HG03432 (cell line): ENCODE results near the gene HNRNPA0.
"Not testable (repeated sequence)": the region's sequence is repeated elsewhere in the genome, so short reads cannot be mapped to it uniquely, and the experiment has no call there.

Source experiments
- ATAC-seq: cut with Tn5 transposase; IDR thresholded peaks from one replicate; pipeline ENCODE4 v1.9.1; 2021; ENCODE audit warnings: mild to moderate bottlenecking, moderate library complexity; ENCODE audit not compliant: unreplicated experiment

HNRNPA0 gene

DNA sequence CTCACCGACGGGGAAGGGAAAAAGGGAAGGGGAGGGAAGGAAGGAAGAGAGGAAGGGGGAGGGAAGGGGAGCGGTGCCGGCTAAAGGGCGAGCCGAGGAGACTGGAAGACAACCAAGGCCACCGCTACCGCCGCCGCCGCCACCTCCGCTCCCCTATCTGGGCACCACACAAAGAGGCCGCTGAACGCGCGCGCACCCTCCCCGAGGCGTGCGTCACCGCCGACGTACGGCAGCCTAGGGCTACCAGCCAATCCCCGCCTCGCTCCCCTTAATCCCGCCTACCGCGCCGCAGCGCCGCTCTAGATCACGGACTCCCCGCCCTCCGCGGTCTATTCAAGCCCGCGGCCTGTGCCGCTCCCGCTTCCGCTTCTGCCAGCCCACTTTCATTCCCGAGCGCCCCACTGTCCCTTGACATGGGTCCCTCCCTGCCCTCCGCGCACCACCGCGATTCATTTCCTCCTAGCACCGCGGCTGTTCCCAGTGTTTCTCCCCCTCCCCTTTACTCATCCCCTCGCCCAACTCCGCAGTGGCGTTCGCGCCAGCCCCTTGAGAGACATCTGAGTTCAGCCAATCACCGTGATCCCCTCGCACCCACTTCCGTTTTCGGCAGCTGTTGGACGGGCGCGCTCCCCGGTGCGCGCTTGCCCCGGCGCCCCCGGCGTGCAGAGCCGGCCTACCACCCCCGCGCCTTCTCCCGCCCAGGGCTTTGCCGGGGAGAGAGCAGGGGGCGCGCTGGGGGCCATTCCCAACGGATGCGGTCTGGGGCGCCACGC lies at the start of gene HNRNPA0:
Gene HNRNPA0 (minus strand): TSS at position 176 of the 773 bp plus-strand sequence. CDS start 297 bp downstream, outside the sequence.
- peak; percentile 84 for ATAC-seq

DNA sequence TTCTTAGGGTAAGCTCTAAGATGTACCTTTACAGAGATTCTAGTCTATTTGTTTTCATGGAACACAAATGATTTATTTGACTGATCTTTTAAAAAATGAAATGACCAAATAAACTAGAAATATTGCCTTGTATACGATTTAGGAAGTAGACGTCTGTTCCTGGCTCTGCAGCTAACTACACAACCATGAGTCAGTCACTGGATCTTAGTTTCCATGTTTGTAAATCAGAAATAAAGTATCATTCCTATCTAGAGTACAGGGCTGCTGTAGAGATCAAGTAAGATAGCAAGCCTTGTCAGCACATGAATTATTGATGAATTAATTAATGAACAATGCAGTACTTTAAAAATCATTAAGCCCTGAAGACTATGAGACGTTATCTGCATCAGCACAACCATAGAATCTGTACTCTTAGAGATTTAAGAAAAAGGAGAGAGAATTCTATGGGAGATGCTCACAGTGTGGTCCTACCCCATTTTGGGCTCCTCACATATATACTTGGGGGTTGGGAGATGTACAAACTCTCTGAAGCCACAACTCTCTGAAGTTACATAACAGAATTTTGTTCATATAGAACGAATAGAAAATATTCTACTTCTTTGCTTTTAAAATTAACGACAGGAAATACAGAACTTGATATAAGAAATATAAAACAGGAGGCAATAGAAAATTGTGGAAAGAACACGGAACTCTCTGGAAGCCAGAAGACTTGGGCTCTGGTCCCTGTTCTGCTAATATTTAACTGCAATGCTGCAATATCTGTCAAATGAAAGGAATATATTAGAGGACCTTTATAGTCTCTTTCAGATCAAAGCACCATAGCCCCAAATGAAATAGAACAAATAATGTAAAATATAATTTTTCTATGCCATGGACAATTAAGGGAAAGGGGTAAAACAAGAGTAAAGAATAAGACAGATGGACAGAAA lies 48.4 kb upstream of the HNRNPA0 start:
- ATAC-seq, result no peak

DNA sequence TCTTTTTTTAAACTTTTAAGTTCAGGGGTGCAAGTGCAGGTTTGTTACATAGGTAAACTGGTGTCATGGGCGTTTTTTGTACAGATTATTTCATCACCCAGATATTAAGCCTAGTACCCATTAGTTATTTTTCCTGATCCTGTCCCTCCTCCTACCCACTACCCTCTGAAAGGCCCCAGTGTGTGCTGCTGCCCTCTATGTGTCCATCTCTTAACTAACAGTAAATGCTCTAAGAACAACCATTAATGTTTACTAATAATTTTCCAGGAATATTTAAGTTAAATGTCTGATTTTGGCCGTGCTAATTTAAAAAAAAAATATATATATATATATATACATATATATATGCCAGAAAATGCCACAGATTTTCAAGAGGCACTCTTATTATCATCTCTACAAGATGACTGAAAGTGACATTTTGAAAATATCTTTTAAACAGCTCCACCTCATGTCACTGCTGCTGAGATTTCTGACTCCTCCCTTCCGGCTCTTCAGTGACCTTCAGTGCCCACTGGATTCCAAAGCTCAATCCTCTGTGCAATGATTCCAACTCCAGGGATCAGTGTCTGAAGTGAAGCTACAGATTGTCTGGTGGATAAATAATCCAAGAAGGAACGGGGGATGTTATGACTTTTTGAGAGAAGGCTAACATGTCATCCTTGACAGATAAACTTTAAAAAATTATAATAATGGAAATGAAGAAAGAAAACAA lies 46.7 kb upstream of the HNRNPA0 start:
- ATAC-seq, result no peak

DNA sequence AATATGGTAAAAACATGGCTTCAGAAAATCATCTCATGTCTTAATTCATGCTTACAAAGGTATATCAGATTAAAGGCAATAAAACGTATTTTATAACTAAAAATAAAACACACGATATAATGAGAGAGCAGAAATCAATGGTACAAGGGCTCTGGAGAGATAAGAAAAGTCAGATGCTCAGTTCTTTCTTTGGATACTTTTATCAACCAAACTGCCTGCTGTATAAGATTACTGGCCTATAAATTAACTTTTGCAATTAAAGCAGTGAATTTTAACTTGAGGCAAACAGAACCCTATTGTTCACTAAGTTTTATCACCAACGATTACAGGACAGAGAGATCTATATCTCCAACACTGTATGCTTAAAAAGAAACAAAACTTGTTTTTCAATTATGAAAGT lies 42.1 kb upstream of the HNRNPA0 start:
- ATAC-seq, result no peak

DNA sequence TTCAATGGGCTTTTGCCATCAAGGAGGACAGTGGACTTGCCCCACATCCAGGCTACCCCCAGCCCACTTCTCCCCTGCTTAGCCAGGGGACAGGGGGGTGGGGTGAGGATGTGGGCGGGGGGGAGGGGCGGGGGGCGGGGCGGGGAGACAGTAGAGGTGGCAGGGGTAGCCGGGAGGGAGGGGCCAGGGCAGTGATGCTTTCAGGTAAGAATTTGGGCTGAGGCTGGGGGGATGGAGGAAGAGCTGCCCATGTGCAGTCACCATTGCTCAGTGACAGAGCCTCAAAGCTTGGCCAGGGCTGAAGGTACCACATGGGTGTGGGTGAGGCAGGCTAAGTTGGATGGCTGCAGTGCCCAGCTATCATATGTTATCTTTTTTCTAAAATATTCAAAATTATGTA lies 40.7 kb upstream of the HNRNPA0 start:
- no peak for ATAC-seq

DNA sequence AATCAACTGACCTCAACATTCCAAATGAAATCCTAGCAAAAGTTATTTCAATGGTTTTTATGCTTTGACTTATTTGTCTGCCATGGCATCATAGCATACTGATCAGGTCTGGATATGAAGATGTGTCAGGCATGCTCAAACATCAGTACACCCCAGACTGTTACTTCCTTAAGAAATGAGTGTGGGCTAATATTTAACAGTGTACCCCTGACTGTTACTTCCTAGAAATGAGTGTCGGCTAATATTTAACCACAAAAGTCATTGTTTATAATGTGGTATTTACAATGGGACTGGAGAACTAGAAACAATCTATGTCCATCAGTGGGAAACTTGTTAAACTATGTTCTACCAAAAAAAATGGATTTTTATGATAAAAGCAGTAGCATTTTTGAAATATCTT lies 38.1 kb upstream of the HNRNPA0 start:
- no peak for ATAC-seq

DNA sequence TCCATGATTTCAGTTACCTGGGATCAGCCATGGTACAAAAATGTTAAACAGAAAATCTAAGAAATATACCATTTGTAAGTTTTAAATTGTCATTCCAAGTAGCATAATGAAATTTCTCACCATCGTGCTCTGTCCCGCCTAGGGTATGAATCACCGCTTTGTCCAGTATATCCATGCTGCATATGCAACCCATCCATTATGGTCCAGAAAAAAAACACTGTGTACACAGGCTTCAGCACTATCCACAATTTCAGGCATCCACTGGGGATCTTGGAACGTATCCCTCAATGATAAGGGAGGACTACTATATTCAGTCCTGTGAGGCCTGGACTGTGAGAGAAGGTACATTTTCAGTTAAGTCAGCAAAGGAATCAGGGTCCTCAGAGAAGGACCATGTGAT lies 37.6 kb upstream of the HNRNPA0 start:
- ATAC-seq, result no peak

DNA sequence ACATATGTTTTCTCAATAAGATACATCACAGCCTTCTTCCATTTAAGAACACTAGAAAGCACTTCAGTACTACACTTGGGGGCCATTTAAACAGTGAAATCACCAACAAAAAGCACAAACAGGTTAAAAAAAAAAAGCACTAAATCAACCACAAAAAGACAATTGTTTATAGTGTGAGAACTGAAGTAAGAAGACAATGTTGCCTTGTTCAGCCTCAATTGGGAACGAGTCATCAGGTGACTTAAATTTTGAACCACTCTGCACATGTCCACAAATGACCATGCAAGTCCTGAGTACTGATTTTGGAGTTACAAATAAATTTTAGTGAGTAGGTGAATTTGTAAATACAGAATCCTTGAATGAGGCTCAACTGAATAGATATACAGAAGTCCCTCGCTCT lies 37.2 kb upstream of the HNRNPA0 start:
- no peak for ATAC-seq

DNA sequence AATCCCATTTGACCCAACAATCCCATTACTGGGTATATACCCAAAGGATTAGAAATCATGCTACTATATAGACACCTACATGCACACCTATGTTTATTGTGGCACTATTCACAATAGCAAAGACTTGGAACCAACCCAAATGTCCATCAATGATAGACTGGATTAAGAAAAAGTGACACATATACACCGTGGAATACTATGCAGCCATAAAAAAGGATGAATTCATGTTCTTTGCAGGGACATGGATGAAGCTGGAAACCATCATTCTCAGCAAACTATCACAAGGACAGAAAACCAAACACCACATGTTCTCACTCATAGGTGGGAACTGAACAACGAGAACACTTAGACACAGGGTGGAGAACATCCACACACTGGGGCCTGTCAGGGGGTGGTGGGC lies 34.4 kb upstream of the HNRNPA0 start:
- not testable (repeated sequence) for ATAC-seq

DNA sequence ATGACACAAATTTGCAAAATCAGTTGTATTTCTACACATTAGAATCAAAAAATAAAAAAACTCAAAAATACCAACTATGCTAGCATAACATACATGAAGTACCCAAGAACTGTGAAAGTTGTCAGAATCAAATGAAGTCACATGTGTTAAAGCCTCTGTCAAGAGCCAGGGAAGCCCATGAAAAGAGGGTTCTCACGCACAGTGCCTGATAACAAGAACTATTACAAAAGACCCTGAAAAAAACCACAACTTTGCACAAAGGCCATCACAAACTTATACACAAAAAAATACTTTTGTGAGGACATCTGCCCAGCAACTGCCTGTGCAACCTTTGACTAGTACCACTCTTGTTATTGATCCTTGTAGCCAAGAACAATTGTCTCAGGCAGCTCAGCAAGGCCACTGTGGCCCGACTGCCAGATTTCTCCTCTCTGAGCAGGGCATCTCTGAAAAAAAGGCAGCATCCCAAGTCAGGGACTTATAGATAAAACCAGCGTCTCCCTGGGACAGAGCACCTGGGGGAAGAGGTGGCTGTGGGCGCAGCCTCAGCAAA lies 28.9 kb upstream of the HNRNPA0 start:
- no peak for ATAC-seq

DNA sequence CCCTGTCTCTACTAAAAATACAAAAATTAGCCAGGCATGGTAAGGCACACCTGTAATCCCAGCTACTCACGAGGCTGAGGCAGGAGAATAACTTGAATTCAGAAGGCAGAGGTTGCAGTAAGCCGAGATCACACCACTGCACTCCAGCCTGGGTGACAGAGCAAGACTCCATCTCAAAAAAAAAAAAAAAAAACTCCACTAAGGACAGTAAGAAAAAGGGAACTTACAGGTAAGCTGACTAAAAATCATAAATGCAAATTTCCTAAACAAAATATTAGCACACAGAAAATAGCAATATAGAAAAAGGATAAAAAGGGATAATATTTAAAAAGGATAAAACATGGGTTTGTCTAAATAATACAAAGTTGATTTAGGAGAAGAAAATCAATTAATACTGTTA lies 27.9 kb upstream of the HNRNPA0 start:
- ATAC-seq, result no peak

DNA sequence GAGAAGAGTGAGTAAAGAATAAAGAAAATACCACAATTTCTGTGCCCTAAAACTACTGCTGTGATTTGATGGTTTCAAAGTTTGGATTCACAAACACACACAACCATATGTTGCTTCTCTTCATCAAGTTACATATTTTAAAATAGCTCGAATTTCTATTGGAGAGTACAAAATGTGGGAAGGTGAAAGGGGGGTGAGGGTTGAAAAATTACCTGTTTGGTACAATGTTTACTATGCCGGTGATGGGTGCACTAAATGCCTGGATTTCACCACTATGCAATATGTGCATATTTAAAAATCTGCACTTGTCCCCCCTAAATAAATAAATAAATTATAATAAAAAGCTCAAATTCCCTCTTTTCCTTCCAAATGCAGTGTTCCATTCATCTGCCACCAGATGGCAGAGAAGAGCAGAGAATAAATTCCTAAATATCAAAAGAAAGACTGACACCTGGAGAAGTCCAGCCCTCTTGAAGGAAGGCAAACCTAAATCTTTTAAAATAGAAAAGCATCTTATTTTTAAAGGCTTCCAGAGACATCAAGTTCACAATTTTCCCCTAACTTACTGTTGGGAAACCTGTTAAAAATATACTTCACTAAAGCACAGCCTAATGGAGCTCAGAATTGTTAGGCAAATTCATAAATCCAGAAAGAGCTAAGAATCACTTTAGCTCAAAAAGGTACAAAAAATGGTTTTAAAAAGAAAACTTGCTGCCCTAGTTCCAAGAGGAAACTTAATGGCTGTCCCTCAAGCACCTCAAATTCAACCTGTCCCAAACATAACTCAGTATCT lies 24.8 kb upstream of the HNRNPA0 start:
- ATAC-seq, result no peak

DNA sequence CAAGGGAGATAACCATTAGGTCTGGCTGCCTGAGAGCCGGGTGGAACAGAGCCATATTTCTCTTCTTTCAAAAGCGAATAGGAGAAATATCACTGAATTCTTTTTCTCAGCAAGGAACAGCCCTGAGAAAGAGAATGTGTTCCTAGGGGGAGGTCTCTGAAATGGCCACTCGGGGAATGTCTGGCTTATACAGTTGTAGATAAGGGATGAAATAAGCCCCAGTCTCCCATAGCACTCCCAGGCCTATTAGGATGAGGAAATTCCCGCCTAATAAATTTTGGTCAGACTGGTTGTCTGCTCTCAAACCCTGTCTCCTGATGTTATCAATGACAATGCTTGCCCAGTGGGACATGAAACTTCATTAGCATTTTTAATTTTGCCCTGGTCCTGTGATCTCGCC lies 13.8 kb upstream of the HNRNPA0 start:
- ATAC-seq, result not testable (repeated sequence)

DNA sequence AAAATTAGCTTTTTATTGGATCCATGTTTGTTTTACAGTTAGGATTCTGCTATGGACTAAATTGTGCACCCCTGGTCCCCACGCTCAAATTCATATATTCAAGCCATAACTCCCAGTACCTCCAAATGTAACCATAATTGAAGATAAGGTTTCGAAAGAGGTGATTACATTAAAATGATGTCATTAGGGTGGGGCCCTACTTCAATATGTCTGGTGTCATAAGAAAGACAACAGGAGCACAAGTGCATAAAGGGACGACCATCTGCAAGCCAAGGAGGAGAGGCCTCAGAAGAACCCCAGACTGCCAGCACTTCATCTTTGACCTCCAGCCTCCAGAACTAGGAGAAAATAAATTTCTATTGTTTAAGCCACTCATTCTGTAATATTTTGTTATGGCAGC lies 7.4 kb upstream of the HNRNPA0 start:
- ATAC-seq, result no peak

DNA sequence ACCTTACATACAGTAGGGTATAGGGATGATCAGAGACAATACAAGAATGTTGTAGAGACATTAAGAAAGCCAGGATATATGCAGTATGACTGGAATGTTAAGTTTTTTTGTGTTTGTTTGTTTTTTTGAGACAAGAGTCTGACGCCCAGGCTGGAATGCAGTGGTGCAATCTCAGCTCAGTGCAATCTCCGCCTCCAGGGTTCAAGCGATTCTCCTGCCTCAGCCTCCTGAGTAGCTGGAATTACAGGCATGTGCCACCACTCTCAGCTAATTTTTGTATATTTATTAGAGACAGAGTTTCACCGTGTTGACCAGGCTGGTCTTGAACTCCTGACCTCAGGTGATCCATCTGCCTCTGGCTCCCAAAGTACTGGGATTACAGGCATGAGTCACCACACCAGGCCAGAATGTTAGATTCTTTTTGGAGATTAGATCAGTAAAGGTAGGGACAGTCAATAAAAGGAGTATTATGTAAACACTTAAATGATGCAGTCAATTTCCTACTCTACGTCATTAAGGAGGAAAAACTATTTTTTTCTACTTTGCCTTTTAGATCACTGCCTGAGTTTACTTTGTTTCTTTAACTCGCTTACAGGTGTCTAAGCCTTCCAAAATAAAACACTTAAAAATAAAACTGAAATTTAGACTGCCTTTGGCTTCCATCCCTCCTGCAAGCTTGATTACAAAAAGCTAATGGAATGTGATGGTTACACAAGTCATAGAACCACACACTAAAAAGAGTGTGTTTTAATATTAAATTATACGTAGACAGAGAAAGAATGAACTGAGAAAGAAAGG lies 6.8 kb upstream of the HNRNPA0 start:
- ATAC-seq, result no peak

DNA sequence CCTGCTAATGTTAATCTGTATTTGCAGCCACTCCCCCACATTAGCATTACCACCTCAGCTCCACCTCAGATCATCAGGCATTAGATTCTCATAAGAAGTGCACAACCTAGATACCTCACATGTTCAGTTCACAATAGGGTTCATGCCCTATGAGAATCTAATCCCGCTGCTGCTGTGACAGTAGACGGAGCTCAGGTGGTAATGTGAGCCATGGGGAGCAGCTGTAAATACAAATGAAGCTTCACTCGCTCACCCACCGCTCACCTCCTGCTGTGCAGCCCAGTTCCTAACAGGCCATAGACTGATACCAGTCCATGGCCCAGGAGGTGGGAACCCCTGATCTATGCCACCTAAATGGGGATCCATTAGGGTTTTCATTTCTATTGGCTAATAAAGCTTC lies 6.1 kb upstream of the HNRNPA0 start:
- ATAC-seq, result no peak

DNA sequence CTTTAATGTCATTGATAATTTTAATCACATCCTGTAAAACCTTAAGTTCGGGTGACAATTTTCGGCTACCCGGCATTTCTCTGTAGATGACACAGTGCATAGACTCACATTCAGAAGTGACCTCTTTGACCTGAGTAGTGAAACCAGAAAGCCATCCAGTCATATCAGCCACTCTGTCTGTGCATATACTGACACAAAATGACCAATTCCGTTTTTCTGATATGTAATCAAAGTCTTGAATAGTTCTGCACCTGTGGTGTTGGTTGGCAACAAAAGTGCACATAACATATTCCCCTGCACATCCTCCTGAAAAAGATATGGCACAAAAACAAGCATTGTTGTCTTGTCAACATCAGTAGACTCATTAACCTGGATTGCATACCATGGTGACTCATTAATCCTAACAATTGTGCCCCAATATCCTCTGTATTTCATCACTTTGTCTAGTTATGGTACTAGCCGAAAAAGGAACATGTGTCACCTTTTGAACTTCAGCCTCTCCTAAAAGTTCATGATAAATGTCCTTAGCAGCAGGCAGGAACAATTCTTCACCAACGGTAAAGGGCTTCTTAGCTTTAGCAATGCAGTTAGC lies 4.6 kb upstream of the HNRNPA0 start:
- ATAC-seq, result peak; percentile 32

DNA sequence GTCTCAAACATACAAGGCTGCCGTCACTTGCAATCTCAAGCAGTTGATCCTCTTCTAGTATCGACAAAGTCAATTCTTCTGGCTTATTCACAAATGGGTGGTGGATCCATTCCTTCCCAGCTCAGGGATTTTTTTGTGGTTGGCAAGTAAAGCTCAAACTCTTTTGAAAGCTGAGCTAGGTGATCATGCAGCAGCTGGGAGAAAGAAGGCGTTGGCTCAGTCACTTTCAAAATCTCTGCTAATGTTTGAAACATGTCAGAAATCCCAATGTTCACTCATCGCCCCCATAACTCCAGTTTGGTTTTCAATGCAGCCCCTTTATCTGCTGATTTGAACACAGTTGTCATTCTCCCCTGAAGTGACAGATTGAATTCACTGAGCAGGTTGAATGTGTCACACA lies 4.0 kb upstream of the HNRNPA0 start:
- ATAC-seq, result no peak

DNA sequence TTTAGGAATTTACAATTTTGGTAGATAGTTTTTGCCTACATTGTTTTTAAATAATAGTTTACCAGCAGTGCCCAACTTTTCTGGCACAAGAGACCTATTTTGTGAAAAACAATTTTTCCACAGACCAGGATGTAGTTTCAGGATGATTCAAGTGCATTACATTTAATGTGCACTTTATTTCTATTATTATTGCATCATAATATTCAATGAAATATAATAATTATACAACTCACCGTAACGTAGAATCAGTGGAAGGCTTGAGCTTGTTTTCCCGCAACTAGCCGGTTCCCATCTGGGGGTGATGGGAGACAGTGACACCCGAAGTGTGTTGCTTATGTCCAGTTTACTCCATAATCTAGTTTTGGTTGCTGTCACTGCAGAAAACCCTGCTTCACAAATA lies 3.5 kb upstream of the HNRNPA0 start:
- no peak for ATAC-seq
